ENCODE results near the gene TRAPPC12.
"Not testable (repeated sequence)": the region's sequence is repeated elsewhere in the genome, so short reads cannot be mapped to it uniquely, and the experiment has no call there.

Gene TRAPPC12

GRCh38 chr2:3486047-3487027 lies 106.8 kb downstream of the TRAPPC12 start:
- no peak for DNase-seq (ENCODE audit: low read depth)

GRCh38 chr2:3487028-3487425 lies 107.5 kb downstream of the TRAPPC12 start:
- DNase-seq (ENCODE audit: low read depth): no peak

- DNase-seq (ENCODE audit: low read depth): no peak
Measured at GRCh38 chr2:3487432-3487831, 107.9 kb downstream of the TRAPPC12 start.

DNA sequence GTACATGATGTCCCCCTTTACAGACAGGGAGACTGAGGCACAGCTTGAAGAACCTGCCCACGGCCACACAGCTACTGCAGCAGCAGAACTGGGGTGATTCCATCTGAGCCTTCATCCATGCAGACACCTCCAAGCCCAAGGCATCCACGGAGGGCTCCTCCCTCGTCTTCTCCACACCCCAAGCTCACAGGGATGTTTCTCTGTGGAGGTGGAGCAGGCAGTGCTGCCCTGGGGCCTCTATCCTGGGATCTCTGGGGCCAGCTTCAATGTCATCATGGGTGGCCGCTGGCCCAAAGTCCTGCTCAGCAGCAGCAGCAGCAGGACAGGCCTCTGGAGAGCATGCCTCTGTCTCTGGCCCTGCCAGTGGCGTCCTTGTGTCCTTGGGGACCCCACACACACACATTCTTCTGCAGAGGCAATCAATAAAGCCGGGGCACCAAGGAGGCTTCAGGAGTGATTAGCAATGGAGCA lies 108.6 kb downstream of the TRAPPC12 start:
- DNase-seq (ENCODE audit: low read depth): no peak

DNA sequence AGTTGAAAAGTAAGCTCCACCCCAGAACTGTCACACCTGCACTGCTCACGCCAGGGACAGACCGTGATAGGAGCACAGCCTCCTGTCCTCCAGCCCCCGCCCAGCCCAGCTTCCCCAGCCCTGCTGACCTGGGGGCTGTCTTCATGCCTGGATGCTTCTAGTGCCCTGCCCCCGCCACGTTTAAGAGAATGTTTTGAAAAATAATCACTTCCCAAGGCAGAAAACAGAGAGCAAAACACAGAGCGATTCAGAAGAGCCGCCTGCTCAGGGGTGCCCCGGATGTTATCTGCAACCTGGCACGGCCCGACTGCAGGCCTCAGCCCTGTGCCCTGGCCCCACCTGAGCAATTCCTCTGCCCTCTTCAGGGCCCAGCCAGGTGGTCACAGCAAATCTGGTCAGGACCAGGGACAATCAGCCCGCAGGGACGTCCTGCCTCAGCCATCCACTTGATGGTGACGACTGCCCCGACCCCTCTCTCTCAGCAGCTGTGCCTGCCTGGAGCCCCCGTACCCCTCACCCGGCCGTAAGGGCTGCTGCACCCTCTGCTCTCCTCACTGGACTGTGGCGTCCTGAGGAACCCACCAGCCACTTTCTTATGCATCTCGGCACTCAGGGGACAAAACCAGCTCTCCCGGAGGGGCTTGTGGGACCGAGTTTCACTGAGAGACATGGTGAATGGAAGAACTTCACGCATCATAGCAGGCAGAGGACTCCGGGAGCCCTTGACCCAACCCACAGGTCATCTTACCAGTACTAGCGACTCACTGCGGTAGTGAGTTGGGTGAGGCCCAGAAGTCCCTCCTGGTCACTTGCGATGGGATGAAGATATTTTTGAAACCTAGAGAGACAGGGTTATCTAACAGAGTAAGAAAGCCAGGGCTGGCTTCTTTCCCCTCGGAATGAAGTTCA lies 109.6 kb downstream of the TRAPPC12 start:
- no peak for DNase-seq (ENCODE audit: low read depth)

- DNase-seq (ENCODE audit: low read depth): no peak
Measured at GRCh38 chr2:3489764-3490115, 110.2 kb downstream of the TRAPPC12 start.

DNA sequence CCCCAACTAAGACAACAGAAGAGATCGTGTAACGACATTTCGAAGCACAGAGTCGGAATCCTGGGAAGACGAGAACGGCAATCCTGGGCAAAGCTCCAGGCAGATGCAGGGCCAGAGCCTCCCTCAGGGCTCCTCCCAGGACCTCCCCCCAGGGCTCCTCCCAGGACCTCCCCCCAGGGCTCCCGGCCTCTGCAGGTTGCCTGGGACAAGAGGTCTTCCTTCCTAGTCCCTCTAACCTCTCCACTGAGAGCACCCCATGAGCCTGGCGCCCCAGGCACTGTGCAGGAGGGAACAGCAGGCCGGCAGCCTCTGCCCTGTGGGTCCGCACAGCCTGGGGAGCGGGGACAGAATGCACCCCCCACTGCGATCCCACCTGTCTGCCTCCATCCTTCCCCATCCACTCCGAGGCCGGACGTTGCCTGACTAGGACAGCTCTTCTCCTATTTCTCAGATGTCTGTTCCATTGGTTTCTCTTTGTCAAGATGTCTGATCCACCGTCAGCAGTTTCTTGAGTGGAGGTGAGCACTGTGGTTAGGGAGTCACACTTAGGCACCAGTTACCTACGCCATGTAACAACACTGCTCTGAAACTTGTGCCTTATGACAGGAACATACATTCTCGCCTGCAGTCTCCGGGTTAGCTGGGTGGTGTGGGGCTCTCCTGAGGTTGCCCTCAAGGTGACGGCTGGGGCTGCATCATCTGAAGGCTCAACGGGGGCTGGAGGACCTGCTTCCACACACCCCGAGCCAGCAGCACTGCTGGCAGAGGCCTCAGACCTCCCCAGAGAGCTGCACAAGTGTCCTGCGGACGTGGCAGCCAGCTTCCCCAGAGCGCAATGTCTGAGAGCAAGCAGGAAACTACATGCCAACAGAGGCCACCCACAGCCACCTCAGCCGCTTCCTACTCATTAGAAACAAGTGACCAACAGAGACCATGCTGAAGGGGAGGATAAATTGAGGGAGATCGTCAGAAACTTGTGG lies 111.0 kb downstream of the TRAPPC12 start:
- no peak for DNase-seq (ENCODE audit: low read depth)

GRCh38 chr2:3491306-3491705 lies 111.8 kb downstream of the TRAPPC12 start:
- DNase-seq (ENCODE audit: low read depth): no peak

DNA sequence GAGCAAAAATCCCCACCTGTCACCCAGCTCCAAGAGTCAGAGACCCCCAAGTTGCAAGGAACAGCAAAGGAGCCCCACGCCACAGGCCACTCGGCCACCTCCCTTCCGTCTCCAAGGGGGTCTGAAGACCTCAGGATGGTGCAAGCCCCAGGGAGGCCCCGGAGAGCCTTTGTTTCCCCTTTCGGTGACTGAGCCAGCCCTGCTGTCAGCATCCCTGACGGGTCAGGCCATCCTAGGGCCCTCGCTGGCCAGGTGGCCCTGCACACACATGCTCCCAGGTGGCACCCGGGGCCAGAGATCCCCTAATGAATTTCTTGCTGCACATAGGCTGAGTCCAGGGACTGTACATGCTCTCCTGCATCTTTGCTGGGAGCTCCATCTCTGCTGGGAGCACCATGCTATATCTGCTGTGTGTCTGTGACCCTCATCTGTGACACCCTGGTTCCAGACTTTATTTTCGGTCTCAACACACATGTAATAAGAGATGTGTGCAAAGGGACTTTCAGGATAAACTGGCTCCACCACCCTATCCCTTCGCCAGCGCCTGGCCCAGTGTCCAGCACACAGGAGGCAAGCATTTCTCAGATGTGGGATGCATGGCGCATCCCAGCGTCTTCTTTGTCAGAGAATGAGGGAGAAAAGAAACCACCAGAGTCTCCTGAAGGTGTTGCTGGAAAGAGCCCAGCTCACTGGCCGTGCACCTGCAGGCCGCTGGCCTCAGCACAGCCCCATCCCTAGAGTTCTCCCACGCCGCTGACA lies 112.4 kb downstream of the TRAPPC12 start:
- no peak for DNase-seq (ENCODE audit: low read depth)

- DNase-seq (ENCODE audit: low read depth): not testable (repeated sequence)
Measured at GRCh38 chr2:3492475-3492787, 112.9 kb downstream of the TRAPPC12 start.

GRCh38 chr2:3492951-3493614 lies 113.6 kb downstream of the TRAPPC12 start:
- peak; percentile 49 for DNase-seq (ENCODE audit: low read depth)

GRCh38 chr2:3493615-3494007 lies 114.1 kb downstream of the TRAPPC12 start:
- no peak for DNase-seq (ENCODE audit: low read depth)

DNA sequence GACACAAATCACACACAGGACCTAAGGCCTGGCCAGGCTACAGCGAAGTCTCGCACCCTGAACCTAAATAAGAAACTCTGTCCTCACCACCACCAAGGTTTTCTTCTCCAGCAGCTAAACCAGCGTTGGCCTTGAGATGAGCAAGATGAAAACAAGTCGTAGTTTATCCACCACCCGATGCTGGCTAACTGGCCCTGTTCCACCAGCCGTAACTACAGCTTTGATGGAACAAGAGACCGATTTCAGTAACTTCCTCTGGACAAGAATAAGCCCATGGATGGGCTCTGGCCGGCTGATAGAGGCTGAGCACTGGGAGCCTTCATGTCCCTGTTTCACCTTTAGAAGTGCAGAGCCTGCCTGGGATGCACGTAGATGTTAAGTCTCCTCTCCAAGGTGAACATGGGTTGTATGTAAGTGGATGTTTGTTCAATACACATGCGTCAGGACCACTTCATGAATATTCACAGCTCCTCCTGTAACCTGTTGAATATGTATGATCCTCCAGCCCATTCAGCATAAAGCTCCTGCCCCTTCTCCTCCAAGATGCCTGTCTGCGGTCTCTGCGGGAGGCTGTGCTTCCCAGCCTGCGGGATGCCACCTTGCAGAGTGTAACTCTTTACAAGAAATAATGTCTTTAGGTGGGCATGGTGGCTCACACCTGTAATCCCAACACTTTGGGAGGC lies 115.6 kb downstream of the TRAPPC12 start:
- DNase-seq (ENCODE audit: low read depth): no peak

DNA sequence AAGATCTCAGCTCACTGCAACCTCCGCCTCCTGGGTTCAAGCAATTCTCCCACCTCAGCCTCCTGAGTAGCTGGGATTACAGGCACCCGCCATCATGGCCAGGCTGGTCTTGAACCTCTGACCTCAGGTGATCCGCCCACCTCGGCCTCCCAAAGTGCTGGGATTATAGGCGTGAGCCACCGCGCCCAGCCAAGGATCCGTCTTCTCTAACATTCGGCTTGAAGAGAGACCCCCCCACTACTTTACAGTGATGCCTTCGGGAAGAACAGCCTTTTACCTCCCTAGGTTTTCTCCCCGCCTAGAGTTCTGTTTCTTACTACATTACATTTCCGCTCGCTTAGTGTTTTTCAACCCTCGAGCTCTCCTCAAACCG lies 117.2 kb downstream of the TRAPPC12 start:
- DNase-seq (ENCODE audit: low read depth): not testable (repeated sequence)

- no peak for DNase-seq (ENCODE audit: low read depth)
Measured at GRCh38 chr2:3498783-3499394, 119.4 kb downstream of the TRAPPC12 start.

GRCh38 chr2:3500326-3500899 lies 120.9 kb downstream of the TRAPPC12 start:
- DNase-seq (ENCODE audit: low read depth): no peak

- no peak for DNase-seq (ENCODE audit: low read depth)
Measured at GRCh38 chr2:3503046-3503445, 123.6 kb downstream of the TRAPPC12 start.

DNA sequence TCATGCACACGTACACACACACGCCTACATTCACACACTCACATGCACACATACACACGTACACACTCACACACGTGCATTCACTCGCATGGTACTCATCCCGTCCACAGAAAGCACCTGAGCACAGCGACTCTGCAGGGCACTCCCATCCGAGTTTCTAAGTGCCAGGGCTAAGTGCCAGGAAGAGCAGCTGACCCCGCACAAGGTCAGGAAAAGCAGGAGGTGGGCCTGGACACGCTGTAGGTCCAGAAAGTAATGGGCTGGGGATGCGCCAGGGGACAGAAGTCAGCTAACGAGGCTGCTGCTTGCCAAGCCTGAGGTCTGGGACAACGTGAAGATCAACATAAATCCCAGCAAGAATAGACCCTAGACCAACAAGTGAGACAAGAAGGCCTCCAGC lies 124.0 kb downstream of the TRAPPC12 start:
- no peak for DNase-seq (ENCODE audit: low read depth)

GRCh38 chr2:3504741-3505140 lies 125.2 kb downstream of the TRAPPC12 start:
- no peak for DNase-seq (ENCODE audit: low read depth)
